ENCODE data around the gene YBX3.

GRCh38 chr12:10736463-10736862 lies 13.3 kb upstream of the YBX3 start:
- no peak for TF ChIP-seq POLR2AphosphoS5 (IDR thresholded peaks at IDR 0.05)
- no peak for TF ChIP-seq CTCF (IDR thresholded peaks at IDR 0.05; ENCODE audit: poor library complexity, severe bottlenecking)

Measured in neural cell (in vitro differentiated cells).